Measurements from ENCODE around the gene UBE3C. TPM values are rescaled to one million over a fixed set of nuclear protein-coding genes. Genes with fewer than 3 reads are reported as not detected.
"Not testable (repeated sequence)": the region's sequence is repeated elsewhere in the genome, so short reads cannot be mapped to it uniquely, and the experiment has no call there.

Gene UBE3C
- 10 to 100 TPM; 55.8 to 59.4 TPM for total RNA-seq
- polyA plus RNA-seq: 10 to 100 TPM; 17.5 to 29.0 (median 27.3) TPM
- total RNA-seq: 88.6 to 275 (median 141) reads per million in 6 experiments

- H3K9me3 Mint-ChIP-seq: no peaks in the 10 kb centered on the region
- H3K27ac Mint-ChIP-seq: peak within 1 kb of the TSS; percentile 86 to 97 (median 92)
- peaks cover 18 to 50% (median 46%) of the 10 kb centered on the region in 4 donors for H3K4me1 Mint-ChIP-seq
- peaks cover 0 to 25% (median 0%) of the 10 kb centered on the region in 3 donors for H3K36me3 Mint-ChIP-seq
- POLR2A ChIA-PET: no interaction called here
- no peaks in the 10 kb centered on the region for H3K27me3 Mint-ChIP-seq
- peak within 1 kb of the TSS; percentile 66 to 93 (median 86) for H3K4me3 Mint-ChIP-seq
- DNase-seq (peak; percentile 84 to 96 (median 92)), ATAC-seq (peak; percentile 72 to 82)
Measured at GRCh38 chr7:157138424-157139110, at the start of gene UBE3C. TSS of gene UBE3C (plus strand) at chr7:157138926. CDS start at chr7:157139273, 347 bp downstream.

DNA sequence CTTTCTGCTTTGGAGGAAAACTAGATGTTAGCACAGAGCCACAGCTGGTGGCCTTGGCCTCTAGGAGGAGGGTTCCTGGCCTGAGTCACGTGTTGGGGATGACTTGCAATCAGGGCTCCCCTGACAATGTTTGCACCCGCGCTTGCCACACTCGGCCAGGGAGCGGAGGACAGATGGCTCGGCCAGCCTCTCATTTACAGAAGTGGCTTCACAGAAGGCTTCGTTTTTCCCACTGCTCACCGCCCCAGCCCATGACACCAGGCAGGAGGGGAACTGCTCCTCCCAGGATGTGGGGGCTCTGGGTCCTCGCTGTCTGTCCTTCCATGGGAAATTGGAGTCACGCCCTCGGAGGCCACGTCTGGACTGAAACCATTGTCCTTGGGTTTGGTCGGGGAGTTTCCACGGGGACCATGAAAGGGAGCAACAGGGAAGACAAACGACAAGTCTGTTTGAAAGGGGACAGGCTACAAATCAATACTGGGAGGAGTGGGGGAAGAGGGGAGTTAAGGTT lies 49.6 kb upstream of the UBE3C start:
- Mint-ChIP-seq H3K27ac (no peak overlapping the region), H3K9me3 (peaks cover 0 to 31% (median 22%) of the 10 kb centered on the region in 9 donors), H3K36me3 (peaks cover 4 to 9% (median 4%) of the 10 kb centered on the region in 3 donors), H3K27me3 (peaks cover 8 to 40% (median 22%) of the 10 kb centered on the region in 5 donors), H3K4me1 (no peaks in the 10 kb centered on the region), H3K4me3 (no peak overlapping the region)
- POLR2A ChIA-PET: no interaction called here
- no peak for DNase-seq
- no peak for ATAC-seq

GRCh38 chr7:157090485-157091165 lies 48.1 kb upstream of the UBE3C start:
- H3K27me3 Mint-ChIP-seq: peaks cover 5 to 35% (median 18%) of the 10 kb centered on the region in 5 donors
- peaks cover 0 to 4% (median 0%) of the 10 kb centered on the region in 3 donors for H3K36me3 Mint-ChIP-seq
- DNase-seq: no peak
- POLR2A ChIA-PET: no interaction called here
- no peak for ATAC-seq
- no peak overlapping the region for H3K27ac Mint-ChIP-seq
- H3K9me3 Mint-ChIP-seq: peaks cover 0 to 19% (median 9%) of the 10 kb centered on the region in 9 donors
- H3K4me3 Mint-ChIP-seq: no peak overlapping the region
- H3K4me1 Mint-ChIP-seq: no peaks in the 10 kb centered on the region

DNA sequence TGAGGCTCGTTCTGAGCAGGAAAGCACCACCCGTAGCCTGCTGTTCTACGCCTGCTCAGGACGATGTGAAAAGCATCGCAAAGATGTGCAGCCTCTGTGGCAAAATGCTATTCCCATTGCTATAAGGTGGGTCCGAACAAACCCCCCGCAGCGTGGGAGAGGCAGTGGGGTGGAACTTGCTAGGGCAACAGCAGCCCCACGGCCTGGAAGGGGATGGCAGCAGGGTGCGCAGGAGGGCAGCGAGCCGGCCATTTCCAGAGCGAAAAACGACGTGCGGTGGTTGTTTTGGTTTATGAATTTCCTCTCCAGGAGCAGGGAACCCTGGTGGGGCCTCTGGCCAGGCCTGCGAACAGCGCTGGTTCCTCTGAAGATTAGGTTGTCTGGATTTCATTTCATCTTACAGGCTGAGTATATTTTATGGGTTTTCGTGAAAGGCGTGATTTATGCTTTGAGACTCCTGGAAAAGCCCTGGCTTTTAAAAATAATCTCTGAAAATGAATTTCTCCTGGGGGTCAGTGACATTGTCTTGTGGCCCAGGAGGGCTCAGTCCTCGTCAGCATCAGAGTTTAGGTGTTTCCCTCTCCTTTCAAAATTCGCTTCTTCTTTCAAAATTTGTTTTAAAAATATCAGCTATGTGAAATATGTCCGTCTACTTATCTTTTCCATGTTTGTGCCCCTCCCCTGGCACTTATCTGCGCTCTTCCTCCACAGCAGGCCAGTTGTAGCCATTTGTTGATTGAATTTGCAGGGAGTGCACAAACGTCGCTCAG lies 42.3 kb upstream of the UBE3C start:
- POLR2A ChIA-PET: no interaction called here
- peaks cover 0 to 13% (median 9%) of the 10 kb centered on the region in 9 donors for H3K9me3 Mint-ChIP-seq
- H3K4me3 Mint-ChIP-seq: no peak overlapping the region
- H3K27ac Mint-ChIP-seq: no peak overlapping the region
- H3K36me3 Mint-ChIP-seq: no peaks in the 10 kb centered on the region
- DNase-seq (no peak), ATAC-seq (no peak)
- peaks cover 0 to 6% (median 2%) of the 10 kb centered on the region in 4 donors for H3K4me1 Mint-ChIP-seq
- H3K27me3 Mint-ChIP-seq: peaks cover 0 to 9% (median 4%) of the 10 kb centered on the region in 5 donors

DNA sequence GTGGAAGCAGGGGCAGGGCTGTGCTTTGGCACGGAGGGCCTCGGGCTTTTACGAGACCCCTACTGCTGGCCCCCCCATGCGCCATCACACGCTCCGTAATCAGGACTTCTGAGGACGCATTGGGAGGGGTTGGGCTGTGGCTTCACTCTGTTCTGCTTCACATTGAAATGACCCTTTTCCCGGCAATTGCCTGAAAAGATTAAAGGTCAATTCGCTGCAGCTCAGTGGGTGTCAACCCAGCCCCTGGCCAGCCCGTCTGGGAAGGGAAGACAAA lies 41.7 kb upstream of the UBE3C start:
- Mint-ChIP-seq H3K4me3 (no peak overlapping the region), H3K27me3 (peaks cover 2 to 9% (median 4%) of the 10 kb centered on the region in 5 donors), H3K36me3 (peaks cover 0 to 2% (median 0%) of the 10 kb centered on the region in 3 donors), H3K27ac (no peak overlapping the region), H3K9me3 (peaks cover 0 to 13% (median 10%) of the 10 kb centered on the region in 9 donors), H3K4me1 (peaks cover 0 to 6% (median 2%) of the 10 kb centered on the region in 4 donors)
- DNase-seq (no peak), ATAC-seq (no peak)
- POLR2A ChIA-PET: no interaction called here

DNA sequence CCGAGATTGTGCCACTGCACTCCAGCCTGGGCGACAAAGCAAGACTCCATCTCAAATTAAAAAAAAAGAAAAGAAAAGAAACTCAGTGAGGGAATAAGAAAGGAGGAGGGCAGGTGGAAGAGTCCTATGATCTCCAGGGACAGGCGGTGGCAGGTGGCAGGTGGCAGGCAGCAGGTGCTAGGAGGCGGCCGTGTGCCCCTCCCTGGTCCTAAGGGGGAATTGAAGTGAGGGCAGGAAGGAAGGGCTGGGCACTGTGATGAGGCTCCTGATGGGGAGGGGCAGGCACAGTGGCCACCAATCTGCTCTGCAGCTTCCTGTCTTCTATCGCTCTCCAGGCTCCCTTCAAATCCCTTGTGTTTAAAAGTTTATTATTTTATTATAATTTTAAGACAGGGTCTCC lies 41.2 kb upstream of the UBE3C start:
- H3K27ac Mint-ChIP-seq: no peak overlapping the region
- peaks cover 0 to 2% (median 2%) of the 10 kb centered on the region in 3 donors for H3K36me3 Mint-ChIP-seq
- POLR2A ChIA-PET: no interaction called here
- DNase-seq: no peak
- H3K9me3 Mint-ChIP-seq: peaks cover 0 to 16% (median 10%) of the 10 kb centered on the region in 9 donors
- peaks cover 0 to 9% (median 7%) of the 10 kb centered on the region in 5 donors for H3K27me3 Mint-ChIP-seq
- ATAC-seq: no peak
- H3K4me1 Mint-ChIP-seq: peaks cover 0 to 6% (median 2%) of the 10 kb centered on the region in 4 donors
- H3K4me3 Mint-ChIP-seq: no peak overlapping the region

- H3K27ac Mint-ChIP-seq, H3K36me3 Mint-ChIP-seq, H3K4me3 Mint-ChIP-seq, H3K4me1 Mint-ChIP-seq, POLR2A ChIA-PET, ATAC-seq, DNase-seq: not testable (repeated sequence)
- Mint-ChIP-seq H3K27me3 (peaks cover 4 to 24% (median 16%) of the 10 kb centered on the region in 5 donors), H3K9me3 (peaks cover 0 to 26% (median 9%) of the 10 kb centered on the region in 9 donors)
Measured at GRCh38 chr7:157100005-157100404, 38.7 kb upstream of the UBE3C start.

DNA sequence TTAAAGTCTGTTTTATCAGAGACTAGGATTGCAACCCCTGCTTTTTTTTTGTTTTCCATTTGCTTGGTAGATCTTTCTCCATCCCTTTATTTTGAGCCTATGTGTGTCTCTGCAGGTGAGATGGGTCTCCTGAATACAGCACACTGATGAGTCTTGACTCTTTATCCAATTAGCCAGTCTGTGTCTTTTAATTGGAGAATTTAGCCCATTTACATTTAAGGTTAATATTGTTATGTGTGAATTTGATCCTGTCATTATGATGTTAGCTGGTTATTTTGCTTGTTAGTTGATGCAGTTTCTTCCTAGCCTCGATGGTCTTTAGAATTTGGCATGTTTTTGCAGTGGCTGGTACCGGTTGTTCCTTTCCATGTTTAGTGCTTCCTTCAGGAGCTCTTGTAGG lies 35.1 kb upstream of the UBE3C start:
- H3K27ac Mint-ChIP-seq, DNase-seq, POLR2A ChIA-PET, ATAC-seq, H3K4me1 Mint-ChIP-seq, H3K4me3 Mint-ChIP-seq: not testable (repeated sequence)
- peaks cover 8 to 43% (median 12%) of the 10 kb centered on the region in 5 donors for H3K27me3 Mint-ChIP-seq
- H3K36me3 Mint-ChIP-seq: peaks cover 7 to 29% (median 11%) of the 10 kb centered on the region in 3 donors
- H3K9me3 Mint-ChIP-seq: peaks cover 2 to 50% (median 16%) of the 10 kb centered on the region in 9 donors

- Mint-ChIP-seq H3K36me3 (peaks cover 5 to 17% (median 6%) of the 10 kb centered on the region in 3 donors), H3K4me3 (peak overlapping the region in 1 of 10 donors; percentile 34), H3K4me1 (no peaks in the 10 kb centered on the region), H3K27ac (peak overlapping the region in 1 of 10 donors; percentile 56), H3K27me3 (peaks cover 15 to 47% (median 21%) of the 10 kb centered on the region in 5 donors), H3K9me3 (peaks cover 0 to 32% (median 8%) of the 10 kb centered on the region in 9 donors)
- DNase-seq (no peak), ATAC-seq (no peak)
- POLR2A ChIA-PET: no interaction called here
Measured at GRCh38 chr7:157111311-157111710, 27.4 kb upstream of the UBE3C start.

- no peak overlapping the region for H3K27ac Mint-ChIP-seq
- H3K36me3 Mint-ChIP-seq: peaks cover 2 to 12% (median 3%) of the 10 kb centered on the region in 3 donors
- no peak overlapping the region for H3K4me3 Mint-ChIP-seq
- H3K9me3 Mint-ChIP-seq: peaks cover 0 to 29% (median 7%) of the 10 kb centered on the region in 9 donors
- DNase-seq: no peak
- POLR2A ChIA-PET: no interaction called here
- peaks cover 11 to 41% (median 21%) of the 10 kb centered on the region in 5 donors for H3K27me3 Mint-ChIP-seq
- no peaks in the 10 kb centered on the region for H3K4me1 Mint-ChIP-seq
- no peak for ATAC-seq
Measured at GRCh38 chr7:157112706-157113105, 26.0 kb upstream of the UBE3C start.

- Mint-ChIP-seq H3K27me3 (peaks cover 9 to 34% (median 18%) of the 10 kb centered on the region in 5 donors), H3K4me1 (no peaks in the 10 kb centered on the region), H3K4me3 (no peak overlapping the region), H3K36me3 (peaks cover 0 to 12% (median 4%) of the 10 kb centered on the region in 3 donors), H3K9me3 (peaks cover 0 to 32% (median 9%) of the 10 kb centered on the region in 9 donors), H3K27ac (no peak overlapping the region)
- no peak for DNase-seq
- POLR2A ChIA-PET: no interaction called here
- ATAC-seq: no peak
Measured at GRCh38 chr7:157113607-157114006, 25.1 kb upstream of the UBE3C start.

- no peak for ATAC-seq
- Mint-ChIP-seq H3K9me3 (peaks cover 0 to 29% (median 8%) of the 10 kb centered on the region in 9 donors), H3K27me3 (peaks cover 3 to 13% (median 8%) of the 10 kb centered on the region in 5 donors), H3K36me3 (peaks cover 0 to 12% (median 4%) of the 10 kb centered on the region in 3 donors), H3K4me3 (no peak overlapping the region), H3K27ac (no peak overlapping the region), H3K4me1 (no peaks in the 10 kb centered on the region)
- no peak for DNase-seq
- POLR2A ChIA-PET: no interaction called here
Measured at GRCh38 chr7:157116762-157117161, 22.0 kb upstream of the UBE3C start.
